SH-SY5Y (cell line): Measurements from ENCODE around the gene RBMS3.
A peak's percentile ranks its signal among the peaks of the same experiment; 100 is the strongest.

ENCODE experiments used
- GATA2 ChIP-seq: IDR thresholded peaks from 2 replicates; pipeline ENCODE4 v1.6.1; 2011; ENCODE audit warnings: mild to moderate bottlenecking, low read depth, low read length
- GATA3 ChIP-seq: IDR thresholded peaks from 2 replicates; pipeline ENCODE4 v1.6.1; 2011; ENCODE audit warnings: low read depth, mild to moderate bottlenecking, low read length, moderate library complexity

The RBMS3 gene

GRCh38 chr3:29313981-29314726 is 33.3 kb downstream of the RBMS3 start:
- TF ChIP-seq GATA2 = no peak
- TF ChIP-seq GATA3 = no peak

GRCh38 chr3:29314727-29315088 is 33.8 kb downstream of the RBMS3 start:
- no peak for TF ChIP-seq GATA2
- TF ChIP-seq GATA3 = no peak

- TF ChIP-seq GATA2 (no peak), GATA3 (no peak)
These were observed 36.8 kb downstream of the RBMS3 start for GRCh38 chr3:29317659-29318173.

- TF ChIP-seq GATA2 (no peak), GATA3 (no peak)
These were observed 37.4 kb downstream of the RBMS3 start for GRCh38 chr3:29318251-29318650.

GRCh38 chr3:29319262-29319661 is 38.4 kb downstream of the RBMS3 start:
- no peak for TF ChIP-seq GATA3
- TF ChIP-seq GATA2 = no peak

- TF ChIP-seq GATA3 = no peak
- TF ChIP-seq GATA2 = no peak
These were observed 38.9 kb downstream of the RBMS3 start for GRCh38 chr3:29319798-29320197.

- TF ChIP-seq GATA2 = no peak
- no peak for TF ChIP-seq GATA3
These were observed 41.7 kb downstream of the RBMS3 start for GRCh38 chr3:29322586-29322985.

GRCh38 chr3:29324180-29324651 is 43.3 kb downstream of the RBMS3 start:
- TF ChIP-seq GATA2 (no peak), GATA3 (no peak)

GRCh38 chr3:29329986-29330890 is 49.4 kb downstream of the RBMS3 start:
- TF ChIP-seq GATA2 = no peak
- TF ChIP-seq GATA3 = no peak

- no peak for TF ChIP-seq GATA3
- TF ChIP-seq GATA2 = no peak
These were observed 50.2 kb downstream of the RBMS3 start for GRCh38 chr3:29331035-29331434.

- TF ChIP-seq GATA2 (0 out of 2 replicates have a peak, but pooled peaks have one; percentile 23), GATA3 (no peak)
These were observed 50.8 kb downstream of the RBMS3 start for GRCh38 chr3:29331456-29332194.

- TF ChIP-seq GATA3 (no peak), GATA2 (no peak)
These were observed 51.3 kb downstream of the RBMS3 start for GRCh38 chr3:29332195-29332637.

GRCh38 chr3:29333576-29333975 is 52.7 kb downstream of the RBMS3 start:
- TF ChIP-seq GATA2 (no peak), GATA3 (no peak)

GRCh38 chr3:29334706-29335105 is 53.8 kb downstream of the RBMS3 start:
- no peak for TF ChIP-seq GATA2
- no peak for TF ChIP-seq GATA3

GRCh38 chr3:29335438-29335837 is 54.6 kb downstream of the RBMS3 start:
- TF ChIP-seq GATA3 (no peak), GATA2 (no peak)
